Right lobe of liver (tissue), 6 donors: ENCODE results near the gene CERT1. TPM values are rescaled to one million over a fixed set of nuclear protein-coding genes. Genes with fewer than 3 reads are reported as not detected.
A peak's percentile ranks its signal among the peaks of the same experiment; 100 is the strongest.

Source experiments
- ATAC-seq, 4 donors: fragments of 200-7000 bp; cut with Tn5 transposase; one replicate each; pipeline ENCODE4 v1.9.1; 2020; ENCODE audit warnings: mild to moderate bottlenecking in 4 of 4, moderate library complexity in 4 of 4
- DNase-seq, 3 donors: peaks; one replicate each; pipeline ENCODE4 v3.0.0-alpha.2; 2020
- H3K27ac ChIP-seq, 3 donors: fragments of 200-600 bp; one replicate each; pipeline ENCODE4 v1.8.0; 2022
- H3K27me3 ChIP-seq, 2 donors: fragments of 200-600 bp; one replicate each; pipeline ENCODE4 v1.8.0; 2022
- H3K36me3 ChIP-seq, 4 donors: fragments of 200-600 bp; sonication (generic) in 1 of 4; one replicate each; pipeline versions ENCODE4 v1.5.1 to v1.8.0; 2017 to 2022; ENCODE audit warnings: control low read depth in 1 of 4
- H3K4me1 ChIP-seq, 4 donors: fragments of 200-600 bp; sonication (generic) in 1 of 4; one replicate each; pipeline versions ENCODE4 v1.5.1 to v1.8.0; 2017 to 2022; ENCODE audit warnings: control low read depth in 1 of 4
- H3K4me3 ChIP-seq, 3 donors: fragments of 200-600 bp; one replicate each; pipeline ENCODE4 v1.8.0; 2022
- H3K9me3 ChIP-seq, 4 donors: fragments of 200-600 bp; sonication (generic) in 1 of 4; one replicate each; pipeline versions ENCODE4 v1.5.1 to v1.8.0; 2017 to 2022; ENCODE audit warnings: control low read depth in 1 of 4
- POLR2A ChIP-seq: fragments of 450-650 bp; IDR thresholded peaks from one replicate; pipeline ENCODE4 v1.6.1; 2017; ENCODE audit warnings: antibody characterized with exemption, mild to moderate bottlenecking
- WGBS: methylation state at CpG from one replicate; pipeline ENCODE4 v1.1.6; 2018; ENCODE audit warnings: low coverage, low lambda C conversion rate; ENCODE audit not compliant: insufficient coverage; ENCODE audit errors: missing lambda C conversion rate; 5-methylcytosine and 5-hydroxymethylcytosine counted together
- intact Hi-C, 2 donors: fragments of 100-400 bp; cut with DNase I; formaldehyde crosslinking; loops; one replicate each; pipeline versions ENCODE4 v1.11.2 to v1.14.1; 2022
- total RNA-seq, 6 experiments: library from RNA; depleted of rRNA in 2 of 6; stranded (reverse); fragments of >200 nt in 2 of 6; fragmentation: NEBNext Ultra II Directional in 3 of 6; extraction: Animal tissue kit (Norgen Biotek cat#: 25700) in 3 of 6; gene quantifications; one replicate each; pipeline versions ENCODE4 v1.1.0 to v1.2.4, GENCODE V29; 2016 to 2023
- TF ChIP-seq, protein P1 (sequence below), 4 donors: fragments of 200-600 bp in 3 of 4; fragments of 450-650 bp in 1 of 4; IDR thresholded peaks; one replicate each; pipeline versions ENCODE4 v1.5.1 to v1.8.0; 2016 to 2022; ENCODE audit warnings: antibody characterized with exemption in 4 of 4, mild to moderate bottlenecking in 2 of 4
- donor health status: DM: no; HTN: yes; CAD: no.
- donor health status: DM: no; HTN: no; CAD: no.
- donor health status: DM: no; HTN: no; CAD: no.
- donor health status: DM: no; HTN: yes; CAD: no.
- donor health status: DM: no; HTN: yes; CAD: no.

The CERT1 gene
- total RNA-seq, 6 experiments from 2014 or later: 14.6 to 25.5 (median 19.7) TPM

DNA sequence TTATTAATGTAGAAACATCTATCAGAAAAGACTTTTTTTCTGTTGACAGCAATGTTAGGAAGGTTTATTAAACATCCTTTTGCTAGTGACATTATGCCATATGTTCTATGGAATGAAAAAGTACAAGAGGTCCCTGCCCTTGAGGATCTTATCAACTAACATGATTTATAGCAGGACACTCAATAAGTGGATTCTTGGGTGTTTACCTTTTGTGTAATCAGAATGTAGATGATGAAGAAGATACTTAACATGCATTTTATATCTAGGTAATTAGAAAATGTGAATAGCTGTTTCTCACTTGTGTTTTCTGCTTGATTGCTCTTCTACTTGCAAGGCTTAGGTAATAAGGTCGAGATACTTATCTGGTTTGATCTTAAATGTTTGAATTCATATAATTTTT, 169.5 kb downstream of the CERT1 start:
- no peak overlapping the region for H3K4me3 ChIP-seq
- whole genome bisulfite sequencing: 72% methylated on average over 1 of the region's 1 CpG
- H3K36me3 ChIP-seq: peaks cover 0 to 30% (median 6%) of the 10 kb centered on the region in 4 donors
- DNase-seq (no peak), ATAC-seq (no peak)
- intact Hi-C loops: no loop called here
- H3K27me3 ChIP-seq: no peaks in the 10 kb centered on the region
- no peaks in the 10 kb centered on the region for H3K9me3 ChIP-seq
- TF ChIP-seq POLR2A: no peak
- TF ChIP-seq, protein P1, sequence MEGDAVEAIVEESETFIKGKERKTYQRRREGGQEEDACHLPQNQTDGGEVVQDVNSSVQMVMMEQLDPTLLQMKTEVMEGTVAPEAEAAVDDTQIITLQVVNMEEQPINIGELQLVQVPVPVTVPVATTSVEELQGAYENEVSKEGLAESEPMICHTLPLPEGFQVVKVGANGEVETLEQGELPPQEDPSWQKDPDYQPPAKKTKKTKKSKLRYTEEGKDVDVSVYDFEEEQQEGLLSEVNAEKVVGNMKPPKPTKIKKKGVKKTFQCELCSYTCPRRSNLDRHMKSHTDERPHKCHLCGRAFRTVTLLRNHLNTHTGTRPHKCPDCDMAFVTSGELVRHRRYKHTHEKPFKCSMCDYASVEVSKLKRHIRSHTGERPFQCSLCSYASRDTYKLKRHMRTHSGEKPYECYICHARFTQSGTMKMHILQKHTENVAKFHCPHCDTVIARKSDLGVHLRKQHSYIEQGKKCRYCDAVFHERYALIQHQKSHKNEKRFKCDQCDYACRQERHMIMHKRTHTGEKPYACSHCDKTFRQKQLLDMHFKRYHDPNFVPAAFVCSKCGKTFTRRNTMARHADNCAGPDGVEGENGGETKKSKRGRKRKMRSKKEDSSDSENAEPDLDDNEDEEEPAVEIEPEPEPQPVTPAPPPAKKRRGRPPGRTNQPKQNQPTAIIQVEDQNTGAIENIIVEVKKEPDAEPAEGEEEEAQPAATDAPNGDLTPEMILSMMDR (IDR thresholded peaks at IDR 0.05): no peak
- no peak overlapping the region for H3K27ac ChIP-seq
- H3K4me1 ChIP-seq: peaks cover 0 to 13% (median 4%) of the 10 kb centered on the region in 4 donors

GRCh38 chr5:75340714-75341478, 170.5 kb downstream of the CERT1 start:
- WGBS: 44% methylated on average over 3 of the region's 3 CpGs
- Histone ChIP-seq H3K27me3 (no peaks in the 10 kb centered on the region), H3K4me1 (peaks cover 0 to 13% (median 4%) of the 10 kb centered on the region in 4 donors), H3K4me3 (no peak overlapping the region), H3K9me3 (no peaks in the 10 kb centered on the region), H3K36me3 (peaks cover 0 to 20% (median 5%) of the 10 kb centered on the region in 4 donors), H3K27ac (no peak overlapping the region)
- no peak for TF ChIP-seq POLR2A
- TF ChIP-seq, protein P1 (IDR thresholded peaks at IDR 0.05): no peak
- ATAC-seq (no peak), DNase-seq (no peak)
- intact Hi-C loops: no loop called here

GRCh38 chr5:75338408-75338807, 173.0 kb downstream of the CERT1 start:
- intact Hi-C loops: no loop called here
- ATAC-seq (no peak), DNase-seq (no peak)
- Histone ChIP-seq H3K27me3 (no peaks in the 10 kb centered on the region), H3K4me3 (peak overlapping the region; percentile 84 to 86 (median 85)), H3K9me3 (no peaks in the 10 kb centered on the region), H3K36me3 (no peaks in the 10 kb centered on the region), H3K4me1 (peaks cover 0 to 13% (median 4%) of the 10 kb centered on the region in 4 donors), H3K27ac (peak overlapping the region in 1 of 3 donors; percentile 95)
- TF ChIP-seq, protein P1 (IDR thresholded peaks at IDR 0.05): no peak
- TF ChIP-seq POLR2A: no peak
- whole genome bisulfite sequencing: 20% methylated on average over 2 of the region's 2 CpGs

DNA sequence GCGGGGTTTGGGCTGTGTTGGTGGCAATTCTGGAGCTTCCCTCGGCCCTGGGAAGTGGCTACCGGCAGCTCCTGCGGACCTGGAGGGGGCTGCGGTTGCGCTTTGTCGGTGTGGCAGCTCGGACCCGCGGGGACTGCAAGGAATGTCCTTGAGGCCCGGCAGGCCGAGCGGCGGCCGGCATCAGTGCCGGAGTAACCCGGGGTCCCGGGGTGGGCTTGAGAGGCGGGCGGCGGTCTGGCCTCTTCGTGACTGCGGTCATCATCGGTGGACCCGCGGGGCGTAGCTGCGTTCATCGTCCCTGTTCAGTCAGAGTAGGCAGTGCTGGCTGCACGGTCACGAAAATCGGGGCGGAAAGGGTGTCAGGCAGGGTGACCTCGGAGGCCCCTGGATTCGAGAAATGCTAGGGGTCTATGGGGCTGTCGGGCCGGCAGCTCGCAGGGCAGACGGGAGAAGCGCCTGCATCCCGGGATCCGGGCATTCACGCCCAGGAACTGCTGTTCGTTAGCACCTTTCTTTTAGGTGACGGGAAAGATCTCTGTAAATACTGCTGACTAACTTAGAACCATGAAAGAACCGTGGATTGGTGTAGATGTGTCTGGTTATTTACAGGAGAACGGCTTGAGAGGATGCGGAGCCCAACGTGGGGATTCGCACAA, 173.9 kb downstream of the CERT1 start:
- peak overlapping the region; percentile 94 to 95 (median 95) for H3K27ac ChIP-seq
- DNase-seq (peak in 2 of 3 donors; percentile 57 to 73), ATAC-seq (peak; percentile 3 to 22 (median 8))
- H3K27me3 ChIP-seq: no peaks in the 10 kb centered on the region
- peak overlapping the region; percentile 84 to 86 (median 85) for H3K4me3 ChIP-seq
- peaks cover 0 to 13% (median 4%) of the 10 kb centered on the region in 4 donors for H3K4me1 ChIP-seq
- no peaks in the 10 kb centered on the region for H3K36me3 ChIP-seq
- 0% methylated on average over 15 of the region's 50 CpGs for WGBS
- TF ChIP-seq POLR2A: no peak
- TF ChIP-seq, protein P1 (IDR thresholded peaks at IDR 0.05): no peak
- no peaks in the 10 kb centered on the region for H3K9me3 ChIP-seq
- intact Hi-C loops: no loop called here
